Urinary bladder (tissue), 4 donors: ENCODE measurements around the gene SYMPK. TPM values are rescaled to one million over a fixed set of nuclear protein-coding genes. Genes with fewer than 3 reads are reported as not detected.
"Not testable (repeated sequence)": the region's sequence is repeated elsewhere in the genome, so short reads cannot be mapped to it uniquely, and the experiment has no call there.

ENCODE experiments used
- DNase-seq: peaks from one replicate; pipeline ENCODE4 v3.0.0-alpha.2; 2015; ENCODE audit errors: extremely low spot score
- H3K27ac ChIP-seq: one replicate; pipeline ENCODE4 v1.5.1; 2013; ENCODE audit warnings: low read depth, mild to moderate bottlenecking, moderate library complexity
- H3K36me3 ChIP-seq: one replicate; pipeline ENCODE4 v1.6.1; 2013; ENCODE audit warnings: mild to moderate bottlenecking, moderate library complexity; ENCODE audit not compliant: insufficient read depth
- H3K4me1 ChIP-seq: one replicate; pipeline ENCODE4 v1.6.1; 2013; ENCODE audit warnings: mild to moderate bottlenecking, moderate library complexity; ENCODE audit not compliant: insufficient read depth
- H3K4me3 ChIP-seq: one replicate; pipeline ENCODE4 v1.5.1; 2013; ENCODE audit warnings: low read depth, low read length
- WGBS: extraction: QIAGEN DNeasy Blood & Tissue Kit; methylation state at CpG from one replicate; pipeline ENCODE4 v1.1.7; 2013; 5-methylcytosine and 5-hydroxymethylcytosine counted together
- polyA plus RNA-seq: library from polyadenylated mRNA; stranded (reverse); fragments of 200-250 nt; gene quantifications from one replicate; pipeline ENCODE4 v1.2.3, GENCODE V29; 2013
- total RNA-seq: library from RNA; depleted of rRNA; stranded (reverse); fragments of >200 nt; gene quantifications from one replicate; pipeline ENCODE4 v1.2.3, GENCODE V29; 2014
- donor health status: healthy with polysubstance abuse.
- donor health status: healthy.

The SYMPK gene
- total and polyA plus RNA-seq, 2 donors = 22.5 to 38.9 TPM

GRCh38 chr19:45804959-45805230, 58.1 kb downstream of the SYMPK start:
- Histone ChIP-seq H3K4me1 (no peaks in the 10 kb centered on the region), H3K27ac (no peak overlapping the region), H3K36me3 (no peaks in the 10 kb centered on the region), H3K4me3 (no peak overlapping the region)
- 90% methylated on average over 8 of the region's 8 CpGs for WGBS
- DNase-seq = no peak

- 90% methylated on average over 57 of the region's 57 CpGs for WGBS
- no peak for DNase-seq
- Histone ChIP-seq H3K27ac (no peak overlapping the region), H3K36me3 (no peaks in the 10 kb centered on the region), H3K4me1 (no peaks in the 10 kb centered on the region), H3K4me3 (no peak overlapping the region)
Measured at GRCh38 chr19:45804140-45804958, 58.6 kb downstream of the SYMPK start.

GRCh38 chr19:45801603-45802175, 61.3 kb downstream of the SYMPK start:
- no peak overlapping the region for H3K27ac ChIP-seq
- DNase-seq = no peak
- WGBS = 84% methylated on average over 7 of the region's 7 CpGs
- no peaks in the 10 kb centered on the region for H3K36me3 ChIP-seq
- H3K4me3 ChIP-seq = no peak overlapping the region
- no peaks in the 10 kb centered on the region for H3K4me1 ChIP-seq

- Histone ChIP-seq H3K27ac (no peak overlapping the region), H3K36me3 (no peaks in the 10 kb centered on the region), H3K4me1 (no peaks in the 10 kb centered on the region), H3K4me3 (no peak overlapping the region)
- DNase-seq = no peak
- 87% methylated on average over 8 of the region's 8 CpGs for whole genome bisulfite sequencing
Measured at GRCh38 chr19:45800070-45800553, 62.8 kb downstream of the SYMPK start.

GRCh38 chr19:45799541-45799940, 63.4 kb downstream of the SYMPK start:
- not testable (repeated sequence) for H3K36me3 ChIP-seq, DNase-seq, H3K4me1 ChIP-seq, H3K4me3 ChIP-seq, H3K27ac ChIP-seq
- 81% methylated on average over 5 of the region's 5 CpGs for WGBS

GRCh38 chr19:45798995-45799517, 63.9 kb downstream of the SYMPK start:
- Histone ChIP-seq H3K4me1 (no peaks in the 10 kb centered on the region), H3K4me3 (no peak overlapping the region), H3K36me3 (no peaks in the 10 kb centered on the region), H3K27ac (no peak overlapping the region)
- DNase-seq = no peak
- WGBS = 8% methylated on average over 10 of the region's 10 CpGs

GRCh38 chr19:45794627-45795026, 68.3 kb downstream of the SYMPK start:
- Histone ChIP-seq H3K27ac (no peak overlapping the region), H3K36me3 (no peaks in the 10 kb centered on the region), H3K4me3 (no peak overlapping the region), H3K4me1 (no peaks in the 10 kb centered on the region)
- 87% methylated on average over 2 of the region's 2 CpGs for WGBS
- no peak for DNase-seq

- H3K36me3 ChIP-seq = no peaks in the 10 kb centered on the region
- no peak overlapping the region for H3K4me3 ChIP-seq
- WGBS = 62% methylated on average over 6 of the region's 6 CpGs
- DNase-seq = no peak
- no peak overlapping the region for H3K27ac ChIP-seq
- no peaks in the 10 kb centered on the region for H3K4me1 ChIP-seq
Measured at GRCh38 chr19:45793876-45794275, 69.1 kb downstream of the SYMPK start.

GRCh38 chr19:45793178-45793564, 69.8 kb downstream of the SYMPK start:
- no peak overlapping the region for H3K27ac ChIP-seq
- DNase-seq = no peak
- H3K4me1 ChIP-seq = no peaks in the 10 kb centered on the region
- no peak overlapping the region for H3K4me3 ChIP-seq
- no peaks in the 10 kb centered on the region for H3K36me3 ChIP-seq
- 49% methylated on average over 3 of the region's 3 CpGs for WGBS

- Histone ChIP-seq H3K36me3 (no peaks in the 10 kb centered on the region), H3K4me1 (no peaks in the 10 kb centered on the region), H3K27ac (peak within 1 kb of the TSS; percentile 73), H3K4me3 (peak within 1 kb of the TSS; percentile 98)
- DNase-seq = peak; percentile 98
- WGBS = under 1% methylated on average over 86 of the region's 86 CpGs
Measured at GRCh38 chr19:45792470-45793177, 70.3 kb downstream of the SYMPK start, which contains the start of gene DMWD. Gene DMWD, minus strand, starts transcription at chr19:45792845. Its CDS starts 89 bp downstream, at chr19:45792756.

- H3K27ac ChIP-seq = no peak overlapping the region
- 5% methylated on average over 31 of the region's 31 CpGs for WGBS
- no peaks in the 10 kb centered on the region for H3K36me3 ChIP-seq
- H3K4me1 ChIP-seq = no peaks in the 10 kb centered on the region
- no peak for DNase-seq
- peak overlapping the region; percentile 98 for H3K4me3 ChIP-seq
Measured at GRCh38 chr19:45791744-45792469, 71.0 kb downstream of the SYMPK start.

- Histone ChIP-seq H3K4me3 (no peak overlapping the region), H3K4me1 (no peaks in the 10 kb centered on the region), H3K27ac (no peak overlapping the region), H3K36me3 (peaks cover 3% of the 10 kb centered on the region)
- WGBS = 82% methylated on average over 8 of the region's 8 CpGs
- DNase-seq = no peak
Measured at GRCh38 chr19:45790942-45791341, 72.0 kb downstream of the SYMPK start.

- Histone ChIP-seq H3K4me3 (no peak overlapping the region), H3K27ac (no peak overlapping the region), H3K36me3 (peaks cover 5% of the 10 kb centered on the region), H3K4me1 (no peaks in the 10 kb centered on the region)
- WGBS = 88% methylated on average over 15 of the region's 15 CpGs
- no peak for DNase-seq
Measured at GRCh38 chr19:45789035-45789786, 73.7 kb downstream of the SYMPK start.
